Dendritic cell treated with granulocyte-macrophage colony-stimulating factor and Interleukin-4, amounts not matched to agents 40 ng/mL and 50 ng/mL, for 4 days (primary cell): ENCODE results near the gene SALL3.

Experiments used
- H3K27ac Mint-ChIP-seq: one replicate; pipeline ENCODE4 v1.8.0; 2022; ENCODE audit warnings: mild to moderate bottlenecking, mixed read lengths
- H3K27me3 Mint-ChIP-seq: one replicate; pipeline ENCODE4 v1.8.0; 2022; ENCODE audit warnings: mild to moderate bottlenecking, mixed read lengths
- H3K36me3 Mint-ChIP-seq: one replicate; pipeline ENCODE4 v1.8.0; 2022; ENCODE audit warnings: low read depth, mixed read lengths
- H3K4me1 Mint-ChIP-seq: one replicate; pipeline ENCODE4 v1.8.0; 2022; ENCODE audit warnings: low read depth, mixed read lengths
- H3K4me3 Mint-ChIP-seq: one replicate; pipeline ENCODE4 v1.8.0; 2022; ENCODE audit warnings: mild to moderate bottlenecking, moderate library complexity, mixed read lengths
- H3K9me3 Mint-ChIP-seq: one replicate; pipeline ENCODE4 v1.8.0; 2022; ENCODE audit warnings: mixed read lengths
- intact Hi-C: fragments of 100-400 bp; cut with micrococcal nuclease; formaldehyde crosslinking; loops from one replicate; pipeline ENCODE4 v1.15.0; 2022

The SALL3 gene

GRCh38 chr18:79019881-79020280 is 40.3 kb downstream of the SALL3 start:
- intact Hi-C loops: no loop called here
- Mint-ChIP-seq H3K4me1 (no peaks in the 10 kb centered on the region), H3K4me3 (no peak overlapping the region), H3K27me3 (no peaks in the 10 kb centered on the region), H3K36me3 (no peaks in the 10 kb centered on the region), H3K9me3 (no peaks in the 10 kb centered on the region), H3K27ac (no peak overlapping the region)

- no peak overlapping the region for H3K4me3 Mint-ChIP-seq
- no peak overlapping the region for H3K27ac Mint-ChIP-seq
- intact Hi-C loops: no loop called here
- H3K27me3 Mint-ChIP-seq: no peaks in the 10 kb centered on the region
- no peaks in the 10 kb centered on the region for H3K4me1 Mint-ChIP-seq
- no peaks in the 10 kb centered on the region for H3K9me3 Mint-ChIP-seq
- H3K36me3 Mint-ChIP-seq: no peaks in the 10 kb centered on the region
These were observed 43.0 kb downstream of the SALL3 start for GRCh38 chr18:79022603-79023002.

GRCh38 chr18:79026491-79026890 is 46.9 kb downstream of the SALL3 start:
- Mint-ChIP-seq H3K27ac (no peak overlapping the region), H3K4me3 (no peak overlapping the region), H3K4me1 (no peaks in the 10 kb centered on the region), H3K9me3 (peaks cover 17% of the 10 kb centered on the region), H3K36me3 (no peaks in the 10 kb centered on the region), H3K27me3 (no peaks in the 10 kb centered on the region)
- intact Hi-C loops: no loop called here

- Mint-ChIP-seq H3K4me1 (no peaks in the 10 kb centered on the region), H3K4me3 (no peak overlapping the region), H3K27me3 (no peaks in the 10 kb centered on the region), H3K36me3 (no peaks in the 10 kb centered on the region), H3K27ac (no peak overlapping the region), H3K9me3 (peaks cover 24% of the 10 kb centered on the region)
- intact Hi-C loops: no loop called here
These were observed 51.1 kb downstream of the SALL3 start for GRCh38 chr18:79030680-79031079.

- peaks cover 23% of the 10 kb centered on the region for H3K9me3 Mint-ChIP-seq
- no peaks in the 10 kb centered on the region for H3K4me1 Mint-ChIP-seq
- no peak overlapping the region for H3K27ac Mint-ChIP-seq
- no peaks in the 10 kb centered on the region for H3K36me3 Mint-ChIP-seq
- intact Hi-C loops: no loop called here
- peaks cover 6% of the 10 kb centered on the region for H3K27me3 Mint-ChIP-seq
- H3K4me3 Mint-ChIP-seq: no peak overlapping the region
These were observed 62.7 kb downstream of the SALL3 start for GRCh38 chr18:79042276-79042675.

- no peaks in the 10 kb centered on the region for H3K4me1 Mint-ChIP-seq
- no peaks in the 10 kb centered on the region for H3K36me3 Mint-ChIP-seq
- H3K9me3 Mint-ChIP-seq: peaks cover 15% of the 10 kb centered on the region
- intact Hi-C loops: no loop called here
- peaks cover 6% of the 10 kb centered on the region for H3K27me3 Mint-ChIP-seq
- H3K27ac Mint-ChIP-seq: no peak overlapping the region
- H3K4me3 Mint-ChIP-seq: no peak overlapping the region
These were observed 63.7 kb downstream of the SALL3 start for GRCh38 chr18:79043288-79043687.

GRCh38 chr18:79046522-79046921 is 66.9 kb downstream of the SALL3 start:
- Mint-ChIP-seq H3K9me3 (no peaks in the 10 kb centered on the region), H3K27ac (no peak overlapping the region)

GRCh38 chr18:79047556-79048244 is 68.1 kb downstream of the SALL3 start:
- intact Hi-C loops: no loop called here
- peaks cover 6% of the 10 kb centered on the region for H3K27me3 Mint-ChIP-seq
- H3K4me1 Mint-ChIP-seq: no peaks in the 10 kb centered on the region
- H3K9me3 Mint-ChIP-seq: no peaks in the 10 kb centered on the region
- H3K4me3 Mint-ChIP-seq: no peak overlapping the region
- no peak overlapping the region for H3K27ac Mint-ChIP-seq
- H3K36me3 Mint-ChIP-seq: no peaks in the 10 kb centered on the region

More at GRCh38 chr18:79046522-79046921, 66.9 kb downstream of the SALL3 start:
- H3K36me3 Mint-ChIP-seq: no peaks in the 10 kb centered on the region
- H3K4me3 Mint-ChIP-seq: no peak overlapping the region
- peaks cover 6% of the 10 kb centered on the region for H3K27me3 Mint-ChIP-seq
- no peaks in the 10 kb centered on the region for H3K4me1 Mint-ChIP-seq
- intact Hi-C loops: no loop called here

GRCh38 chr18:79048245-79048632 is 68.6 kb downstream of the SALL3 start:
- no peaks in the 10 kb centered on the region for H3K9me3 Mint-ChIP-seq
- H3K27ac Mint-ChIP-seq: no peak overlapping the region
- H3K4me1 Mint-ChIP-seq: no peaks in the 10 kb centered on the region
- no peak overlapping the region for H3K4me3 Mint-ChIP-seq
- intact Hi-C loops: no loop called here
- H3K36me3 Mint-ChIP-seq: no peaks in the 10 kb centered on the region
- peaks cover 6% of the 10 kb centered on the region for H3K27me3 Mint-ChIP-seq

GRCh38 chr18:79049506-79049905 is 69.9 kb downstream of the SALL3 start:
- no peaks in the 10 kb centered on the region for H3K9me3 Mint-ChIP-seq

More at GRCh38 chr18:79049506-79049905, 69.9 kb downstream of the SALL3 start:
- no peak overlapping the region for H3K4me3 Mint-ChIP-seq
- intact Hi-C loops: no loop called here
- H3K27me3 Mint-ChIP-seq: peaks cover 10% of the 10 kb centered on the region
- H3K4me1 Mint-ChIP-seq: no peaks in the 10 kb centered on the region
- H3K27ac Mint-ChIP-seq: no peak overlapping the region
- no peaks in the 10 kb centered on the region for H3K36me3 Mint-ChIP-seq
